GM21526 (cell line): ENCODE data around the gene SAMD4B.
"Not testable (repeated sequence)": the region's sequence is repeated elsewhere in the genome, so short reads cannot be mapped to it uniquely, and the experiment has no call there.

Source experiments
- ATAC-seq: cut with Tn5 transposase; IDR thresholded peaks from one replicate; pipeline ENCODE4 v1.9.1; 2021; ENCODE audit warnings: moderate library complexity; ENCODE audit not compliant: unreplicated experiment, low FRiP score

SAMD4B gene

DNA sequence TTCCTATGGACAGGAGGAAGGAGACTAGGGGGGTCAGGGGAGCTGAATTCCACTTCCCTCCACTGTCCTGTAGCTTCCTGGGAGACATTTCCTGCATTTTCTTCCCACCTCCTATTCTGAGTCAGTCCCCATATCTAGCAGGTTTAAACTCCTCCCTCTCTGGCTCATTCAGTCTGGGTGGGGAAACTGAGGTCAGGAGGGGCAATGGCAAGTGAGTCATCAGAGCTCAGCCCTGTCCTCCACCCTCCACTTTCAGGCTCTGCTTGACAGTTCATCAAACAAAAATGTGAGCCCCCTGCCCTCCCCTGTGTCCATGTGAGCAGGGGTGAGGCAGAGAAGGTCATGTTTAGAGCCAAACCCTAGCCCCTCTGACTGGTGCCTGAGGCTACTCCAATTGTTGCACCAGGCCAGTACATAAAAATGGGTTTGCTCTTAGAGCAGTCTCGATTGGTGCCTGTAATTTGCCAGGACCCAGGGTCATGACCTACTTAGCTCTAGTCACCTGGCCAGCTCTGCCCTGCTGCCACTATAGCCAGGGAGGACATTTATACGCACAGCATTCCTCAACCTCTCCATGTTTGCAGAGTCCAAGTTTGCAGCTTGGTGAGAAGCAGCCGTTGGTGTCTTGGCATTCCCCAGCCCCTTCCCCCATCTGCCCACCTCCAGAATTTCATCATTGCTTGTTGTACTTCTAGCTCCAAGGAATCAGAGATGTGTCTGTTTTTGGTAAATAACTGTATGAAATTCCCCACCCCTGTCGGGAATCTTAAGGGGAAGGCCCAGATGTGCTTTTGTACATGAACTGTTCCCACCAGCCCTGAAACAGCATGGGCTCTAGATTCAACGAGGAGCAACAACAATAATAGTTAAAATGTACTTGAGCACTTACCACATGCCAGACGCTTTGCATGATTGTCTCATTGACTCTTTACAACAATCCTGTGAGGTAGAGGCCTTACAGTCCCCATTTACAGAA lies 20.7 kb downstream of the SAMD4B start:
- no peak for ATAC-seq

DNA sequence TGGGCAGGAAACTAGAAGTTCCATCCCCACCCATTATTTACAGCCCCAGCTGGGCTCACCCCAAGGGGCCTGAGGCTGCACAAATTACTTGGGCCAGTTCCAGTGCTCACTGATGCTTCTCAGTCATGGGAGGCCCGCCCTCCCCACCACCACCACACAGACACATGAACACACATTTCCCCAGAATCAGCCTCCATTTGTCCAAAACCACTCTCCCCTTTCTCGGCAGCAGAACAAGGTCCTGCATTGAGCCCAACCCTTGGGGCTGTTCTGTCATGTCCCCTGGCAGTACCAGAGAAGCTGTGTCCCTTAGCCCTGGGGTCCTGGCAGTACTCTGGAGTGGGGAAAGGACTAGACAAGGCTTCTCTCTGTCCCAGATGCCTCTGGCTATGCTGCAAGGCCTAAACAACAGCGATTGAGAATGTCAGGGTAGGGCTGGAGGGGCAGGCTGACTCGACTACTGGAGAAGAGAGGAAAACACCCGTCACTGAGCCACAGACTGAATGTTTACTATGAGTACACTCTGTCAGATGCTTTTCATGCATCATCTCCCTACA lies 21.8 kb downstream of the SAMD4B start:
- ATAC-seq = no peak

DNA sequence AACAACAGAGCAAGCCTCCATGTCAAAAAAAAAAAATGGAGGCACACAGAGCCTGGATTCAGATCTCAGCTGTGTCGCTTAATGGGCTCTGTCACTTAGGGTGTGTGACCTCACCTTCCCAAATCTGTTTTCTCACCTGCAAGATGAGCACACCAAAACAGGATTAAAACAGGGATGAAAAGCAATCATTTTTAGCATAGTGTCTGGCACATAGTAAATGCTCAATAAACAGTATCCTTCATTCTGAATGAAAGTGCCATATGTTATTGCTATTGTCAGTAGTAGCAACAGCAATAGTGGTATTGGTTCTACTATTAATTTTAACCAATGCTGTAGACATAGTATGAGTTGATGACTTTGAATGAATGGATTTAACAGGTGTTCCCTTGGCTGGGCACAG lies 23.3 kb downstream of the SAMD4B start:
- ATAC-seq = no peak

DNA sequence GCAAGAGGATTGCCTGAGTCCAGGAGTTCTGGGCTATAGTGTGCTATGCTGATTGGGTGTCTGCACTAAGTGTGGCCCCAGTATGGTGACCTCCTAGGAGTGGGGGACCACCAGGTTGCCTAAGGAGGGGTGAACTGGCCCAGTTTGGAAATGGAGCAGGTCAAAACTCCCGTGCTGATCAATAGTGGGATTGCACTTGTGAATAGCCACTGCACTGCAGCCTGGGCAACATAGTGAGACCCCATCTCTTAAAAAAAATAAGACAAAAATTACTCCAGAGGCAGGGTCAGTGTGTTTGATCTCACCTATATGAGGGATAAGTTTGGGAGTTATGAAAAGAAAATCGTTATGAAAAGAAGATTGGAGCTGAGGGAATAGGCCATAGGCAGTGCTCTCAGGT lies 27.0 kb downstream of the SAMD4B start:
- no peak for ATAC-seq

DNA sequence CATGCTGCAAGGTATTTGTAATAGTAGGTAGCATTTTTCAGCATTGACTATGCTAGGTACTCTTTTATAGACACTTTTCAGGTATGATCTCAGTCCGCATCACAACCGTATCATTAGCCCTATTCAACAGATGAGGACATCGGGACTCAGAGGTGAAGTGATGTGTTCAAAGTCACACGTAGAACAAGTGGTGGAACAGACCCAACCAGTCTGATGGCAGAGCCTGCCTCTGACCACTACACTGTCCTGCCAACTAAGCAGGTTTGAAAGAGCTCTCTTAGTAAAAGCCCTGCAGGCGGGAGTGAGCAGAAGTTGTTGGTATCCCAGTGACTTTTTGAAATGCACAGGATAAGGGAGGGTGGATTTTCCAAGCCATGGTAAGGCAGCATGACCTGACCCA lies 28.5 kb downstream of the SAMD4B start:
- ATAC-seq = no peak

DNA sequence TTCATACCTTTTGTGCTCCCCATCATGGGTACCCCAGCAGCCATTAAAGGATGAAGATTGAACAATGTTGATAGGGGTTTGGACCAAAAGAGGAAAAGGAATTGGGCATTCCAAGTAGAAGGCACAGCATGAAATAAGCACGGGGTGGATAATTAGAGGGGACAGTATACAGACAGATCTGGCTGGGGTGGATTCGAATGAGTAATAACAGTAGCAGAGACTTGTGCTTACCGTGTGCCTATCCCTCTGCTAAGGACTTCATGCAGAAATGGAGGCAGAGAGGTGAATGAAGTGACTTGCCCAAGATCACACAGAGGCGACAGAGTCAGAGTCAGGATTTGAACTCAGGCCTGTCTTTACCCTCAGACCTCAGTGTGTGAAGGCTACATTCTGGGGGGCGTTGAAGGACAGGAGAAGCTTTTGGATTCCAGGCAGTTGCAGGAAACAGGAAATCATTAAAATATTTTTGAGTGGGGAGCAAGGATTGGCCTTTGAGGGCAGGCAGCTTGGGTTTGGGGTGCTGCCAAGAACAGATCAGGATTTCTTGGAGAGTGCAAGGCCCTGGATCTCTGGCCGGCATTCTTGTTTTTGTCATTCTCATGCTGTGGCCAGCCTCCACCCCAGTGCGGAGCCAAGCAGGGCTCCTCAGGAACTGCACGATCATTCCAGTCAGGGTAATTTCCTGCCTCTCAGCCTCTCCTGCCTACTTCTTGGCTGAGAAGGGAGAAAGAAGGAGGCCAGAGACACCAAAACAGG lies 30.0 kb downstream of the SAMD4B start:
- no peak for ATAC-seq

DNA sequence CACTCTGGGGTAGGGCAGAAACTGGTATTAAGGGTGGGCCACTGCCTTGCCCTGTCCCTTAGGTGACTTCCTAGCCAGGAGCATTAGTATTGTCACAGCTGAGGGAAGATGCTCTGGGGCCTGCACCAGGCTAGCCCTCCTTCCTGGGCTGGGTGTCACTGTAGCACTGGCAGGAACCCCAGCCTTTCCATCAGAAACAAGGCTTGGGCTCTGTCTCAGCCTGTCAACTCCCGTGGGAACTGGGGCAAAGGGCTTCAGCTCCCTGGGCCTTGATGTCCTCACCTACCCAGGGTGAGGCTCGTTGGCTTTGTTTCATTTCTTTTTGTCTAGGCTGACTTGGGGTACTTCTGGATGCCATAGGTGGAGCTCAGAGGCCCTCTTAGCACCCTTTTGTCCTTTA lies 30.7 kb downstream of the SAMD4B start:
- ATAC-seq = no peak

DNA sequence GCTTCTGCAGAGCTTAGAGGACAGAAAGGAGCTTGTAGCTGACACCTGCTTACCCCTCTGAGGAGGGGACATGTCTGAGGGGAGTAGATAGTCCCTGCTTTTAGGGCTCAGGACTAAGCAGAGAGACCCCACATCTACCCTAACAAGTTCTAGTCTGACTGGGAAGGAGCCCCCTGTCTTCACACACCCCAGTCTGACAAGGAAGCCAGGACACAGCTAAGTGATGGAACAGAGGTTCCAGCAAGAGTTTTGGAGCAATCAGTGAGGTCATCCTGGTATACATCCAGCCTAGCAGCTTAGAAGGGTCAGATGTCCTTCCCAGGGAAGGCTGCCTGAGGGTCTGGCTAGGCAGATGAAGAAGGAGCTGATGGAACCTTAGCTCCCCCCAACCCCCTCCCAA lies 33.7 kb downstream of the SAMD4B start:
- no peak for ATAC-seq

DNA sequence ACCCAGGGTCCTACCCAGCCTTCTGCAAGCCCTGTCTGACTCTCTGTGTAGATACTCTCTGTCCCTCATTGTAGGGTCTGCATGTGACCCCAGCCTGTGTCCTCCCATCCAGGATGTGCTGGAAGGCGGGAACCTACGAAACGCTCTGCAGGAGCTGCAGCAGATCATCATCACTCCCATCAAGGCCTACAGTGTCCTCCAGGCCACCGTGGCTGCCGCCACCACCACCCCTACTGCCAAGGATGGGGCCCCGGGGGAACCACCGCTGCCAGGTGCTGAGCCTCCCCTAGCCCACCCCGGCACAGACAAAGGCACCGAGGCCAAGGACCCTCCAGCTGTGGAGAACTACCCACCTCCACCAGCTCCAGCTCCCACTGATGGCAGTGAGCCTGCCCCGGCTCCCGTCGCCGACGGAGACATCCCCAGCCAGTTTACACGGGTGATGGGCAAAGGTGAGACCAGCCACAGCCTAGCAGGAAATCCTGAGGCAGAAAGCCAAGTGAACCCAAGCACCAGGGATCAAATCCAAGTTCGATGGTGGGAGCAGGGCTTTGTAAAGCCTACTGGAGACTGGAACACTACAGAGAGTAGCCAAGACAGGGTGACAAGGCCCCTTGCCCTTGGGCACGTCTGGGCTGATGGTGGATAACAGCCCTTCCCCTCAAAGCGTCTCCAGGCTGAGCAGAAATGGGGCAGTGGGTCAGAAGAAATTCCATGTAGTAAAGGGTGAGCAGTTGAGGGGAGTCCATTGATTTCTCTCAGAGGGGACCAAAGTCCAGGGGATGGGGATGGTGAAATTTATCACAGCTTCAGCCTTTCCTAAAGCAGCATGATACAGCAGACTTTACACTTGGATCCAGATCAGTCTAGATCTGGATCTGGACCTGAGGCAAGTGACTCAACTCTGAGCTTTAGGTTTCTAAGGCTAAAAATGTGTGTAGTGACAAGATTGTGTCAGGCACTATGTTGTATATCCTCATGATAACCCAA lies 35.4 kb downstream of the SAMD4B start:
- no peak for ATAC-seq

DNA sequence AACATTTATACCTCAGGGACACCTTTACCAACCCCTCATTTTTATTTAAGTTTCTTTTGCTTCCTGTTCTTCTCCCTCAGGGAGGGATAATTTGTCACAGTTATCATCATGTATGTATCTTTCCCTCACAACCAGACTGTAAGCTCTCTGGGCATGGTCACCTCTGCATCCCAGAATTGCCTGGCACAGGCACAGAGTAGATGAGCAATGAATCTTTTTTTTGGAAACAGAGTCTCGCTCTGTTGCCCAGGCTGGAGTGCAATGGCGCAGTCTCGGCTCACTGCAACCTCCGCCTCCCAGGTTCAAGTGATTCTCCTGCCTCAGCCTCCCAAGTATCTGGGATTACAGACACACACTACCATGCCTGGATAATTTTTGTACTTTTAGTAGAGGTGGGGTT lies 37.1 kb downstream of the SAMD4B start:
- ATAC-seq = not testable (repeated sequence)

DNA sequence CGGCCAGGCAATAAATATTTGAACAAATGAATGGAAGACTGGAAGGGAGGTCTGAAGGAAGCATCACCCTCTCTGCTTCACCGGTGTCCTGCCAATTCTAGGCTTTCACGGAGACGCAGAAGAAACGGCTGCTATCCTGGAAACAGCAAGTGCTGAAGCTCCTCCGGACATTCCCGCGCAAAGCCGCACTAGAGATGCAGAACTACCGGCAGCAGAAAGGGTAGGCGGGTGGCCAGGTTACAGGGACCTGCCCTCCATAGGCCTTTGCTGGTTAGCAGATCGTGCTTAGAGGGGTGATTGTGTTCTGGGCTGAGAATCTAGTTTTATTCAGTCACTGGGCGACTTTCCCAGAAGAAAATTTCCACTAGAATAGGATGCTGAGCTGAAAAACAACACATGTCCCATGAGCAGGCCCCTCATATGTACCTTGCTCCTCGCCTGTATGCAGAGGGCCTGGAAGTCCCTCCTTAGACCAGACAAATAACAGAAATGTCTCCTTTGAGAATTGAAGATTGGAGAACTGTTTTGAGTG lies 37.7 kb downstream of the SAMD4B start:
- ATAC-seq = no peak

DNA sequence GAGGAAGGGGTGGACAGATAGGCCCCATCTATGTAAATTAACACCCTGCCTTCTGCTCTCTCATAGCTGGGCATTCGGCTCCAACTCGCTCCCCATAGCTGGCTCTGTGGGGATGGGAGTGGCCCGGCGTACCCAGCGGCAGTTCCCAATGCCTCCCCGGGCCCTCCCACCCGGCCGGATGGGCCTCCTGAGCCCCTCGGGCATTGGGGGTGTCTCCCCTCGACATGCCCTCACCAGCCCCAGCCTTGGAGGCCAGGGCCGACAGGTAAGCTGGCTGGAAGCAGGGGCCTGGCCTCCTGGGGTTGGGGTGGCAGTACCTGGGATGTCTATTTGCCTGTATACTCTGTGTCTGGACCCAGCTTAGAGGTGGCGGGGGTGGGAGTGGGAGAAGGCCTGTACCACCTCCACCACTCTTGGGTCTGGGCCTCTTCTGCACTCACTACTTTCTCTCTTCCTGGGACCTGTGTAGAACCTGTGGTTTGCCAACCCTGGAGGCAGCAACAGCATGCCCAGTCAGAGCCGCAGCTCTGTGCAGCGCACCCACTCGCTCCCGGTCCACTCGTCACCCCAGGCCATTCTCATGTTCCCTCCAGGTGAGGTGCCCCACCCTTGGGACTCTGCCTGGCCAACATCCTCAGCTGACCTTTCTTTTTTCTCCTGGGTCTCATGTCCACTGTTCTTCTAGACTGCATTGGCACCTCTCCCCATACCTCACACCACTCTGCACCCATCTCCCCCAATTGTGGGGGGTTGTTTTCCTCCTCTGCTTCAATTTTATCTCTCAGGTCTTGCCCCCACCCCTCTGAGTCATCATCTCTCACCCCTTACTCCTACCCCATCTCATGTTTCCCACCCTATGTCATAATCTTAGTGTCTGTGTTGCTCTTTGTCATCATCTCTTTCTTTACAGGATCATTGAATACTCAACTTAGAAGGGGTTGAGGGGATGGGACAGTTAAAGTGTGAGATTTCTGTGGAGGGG lies 38.6 kb downstream of the SAMD4B start:
- ATAC-seq = no peak

DNA sequence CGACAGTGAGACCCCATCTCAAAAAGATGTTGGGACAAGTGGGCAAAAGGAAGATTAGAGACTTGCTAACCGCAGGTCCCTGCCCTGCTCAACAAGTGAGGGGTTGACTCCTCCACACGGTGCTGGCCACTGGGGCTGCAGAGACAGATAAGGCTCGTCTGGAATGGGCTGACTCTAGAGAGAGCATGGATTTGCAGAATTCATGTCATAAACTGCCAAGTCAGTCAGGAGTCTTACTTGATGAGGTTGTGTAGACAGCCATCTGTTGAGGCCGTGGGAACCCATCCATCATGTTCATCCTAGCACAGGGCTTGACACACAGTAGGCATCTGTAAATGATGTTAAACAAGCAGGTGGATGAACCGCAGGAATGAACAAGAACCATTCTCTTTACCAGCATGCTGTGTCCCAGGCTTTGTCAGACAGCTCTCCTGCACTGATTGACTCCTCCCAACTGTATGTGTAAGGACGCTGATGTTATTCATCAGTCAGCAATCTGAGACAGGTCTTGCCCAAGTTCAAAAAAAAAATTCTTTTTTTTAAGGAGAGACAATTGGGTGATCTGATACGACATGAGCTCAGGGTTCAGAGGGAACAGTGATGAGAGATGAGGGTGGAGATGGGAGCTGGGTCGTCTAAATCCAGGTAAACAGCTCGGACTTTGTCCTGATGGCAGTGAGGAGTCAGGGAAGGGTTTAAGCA lies 39.8 kb downstream of the SAMD4B start:
- no peak for ATAC-seq

DNA sequence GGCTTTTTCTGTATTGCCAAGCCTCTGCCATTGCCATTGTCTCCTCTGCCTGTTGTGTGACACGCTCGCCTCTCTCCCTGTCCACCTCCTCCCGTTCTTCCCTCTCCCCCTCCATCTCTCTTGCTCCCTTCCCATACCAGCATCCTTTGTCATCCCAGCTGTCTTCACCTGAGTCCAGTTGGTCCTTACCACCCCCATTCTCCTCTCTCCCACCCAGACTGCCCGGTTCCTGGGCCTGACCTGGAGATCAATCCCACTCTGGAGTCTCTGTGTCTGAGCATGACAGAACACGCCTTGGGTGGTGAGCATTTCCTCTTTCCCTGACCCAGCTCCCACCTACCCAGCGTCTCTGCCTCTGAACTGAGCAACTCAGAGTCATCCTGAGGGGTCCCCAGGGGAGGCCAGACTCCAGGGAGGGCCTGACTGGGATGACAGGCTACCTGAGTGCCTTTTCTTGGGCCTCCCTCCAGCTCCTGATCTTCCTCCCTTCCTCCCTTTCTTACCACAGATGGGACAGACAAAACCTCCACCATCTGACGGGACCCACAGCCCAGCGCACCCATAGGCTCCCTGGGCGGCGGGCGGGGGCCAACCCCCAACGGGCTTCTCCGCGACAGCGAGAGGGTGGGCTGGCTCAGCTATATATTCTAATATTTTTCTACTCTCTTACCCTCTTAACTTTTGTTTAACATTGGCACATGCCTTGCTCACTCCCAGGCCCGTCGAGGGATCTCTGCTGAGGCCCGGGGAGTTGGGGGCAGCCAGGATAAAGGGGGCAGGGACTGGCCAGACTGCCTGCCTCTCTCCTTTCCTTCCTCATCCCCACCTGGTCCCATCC lies 41.0 kb downstream of the SAMD4B start:
- no peak for ATAC-seq

DNA sequence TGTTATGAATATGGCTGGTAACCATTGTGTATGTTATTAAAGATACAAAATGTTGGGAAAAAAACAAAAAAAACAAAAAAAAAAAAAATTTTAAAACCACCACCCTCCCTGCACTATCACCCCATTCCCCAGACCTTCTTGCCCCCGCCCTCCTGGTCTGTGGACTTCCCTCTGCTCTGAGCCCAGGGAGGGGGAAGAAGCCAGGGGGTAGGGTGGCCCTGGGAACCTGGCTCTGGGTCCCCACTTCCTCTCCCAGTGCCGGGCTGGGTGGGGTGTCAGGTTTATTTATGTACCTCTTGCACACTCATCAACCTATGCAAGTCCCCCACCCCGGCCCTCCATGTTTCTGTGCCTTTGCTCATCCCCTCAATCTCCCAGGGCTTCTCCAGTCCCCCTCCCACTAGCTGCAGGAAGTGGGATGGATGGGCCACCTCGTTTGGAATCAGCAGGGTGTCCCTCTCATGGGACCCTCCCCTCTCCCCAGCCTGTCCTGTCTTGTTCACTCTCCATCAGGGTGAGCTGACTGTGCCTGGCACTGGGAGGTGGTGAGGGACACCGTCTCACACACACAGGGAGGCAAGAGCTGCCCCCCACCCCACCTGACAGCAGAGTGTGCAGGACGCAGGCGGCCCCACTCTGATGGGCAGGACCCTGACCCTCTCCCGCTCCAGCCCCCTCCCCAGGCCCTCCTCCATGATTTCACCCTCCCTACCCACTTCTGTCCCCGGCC lies 42.8 kb downstream of the SAMD4B start:
- ATAC-seq = no peak

DNA sequence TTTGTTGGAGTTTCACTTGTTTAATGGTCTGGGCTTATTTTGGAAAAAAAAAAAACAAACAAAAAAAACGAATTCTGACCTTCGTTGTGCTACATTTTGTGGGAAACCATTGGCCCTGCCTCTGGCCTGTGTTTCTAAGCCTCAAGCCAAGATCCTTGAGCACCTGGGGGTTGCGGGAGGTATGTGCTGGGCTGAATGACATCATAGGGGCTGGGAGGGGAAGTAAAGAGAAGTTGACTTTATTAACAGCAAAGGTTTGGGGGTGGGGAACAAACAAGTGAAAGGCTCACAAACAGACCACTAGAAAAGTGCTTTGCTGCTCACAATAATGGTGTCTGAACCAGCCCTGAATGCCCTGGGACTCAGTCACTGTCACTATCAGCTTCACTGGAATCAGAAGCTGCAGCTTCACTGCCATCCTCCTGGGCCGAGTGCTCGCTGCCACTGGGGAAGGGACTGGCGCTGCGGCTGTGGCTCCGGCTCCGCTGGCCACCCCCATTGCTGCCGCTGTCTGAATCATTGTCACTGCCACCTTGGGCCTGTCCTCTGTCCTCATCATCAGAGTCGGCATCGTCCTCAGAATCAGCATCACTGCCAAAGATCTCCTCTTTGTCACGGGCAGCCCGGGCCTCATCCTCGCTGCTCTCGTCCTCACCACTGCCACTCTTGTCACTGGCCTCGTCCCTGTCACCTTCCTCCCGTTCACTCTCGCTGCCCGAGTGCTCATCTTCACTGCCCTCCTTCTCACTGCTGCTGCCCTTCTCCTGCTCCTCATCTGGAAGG lies 43.6 kb downstream of the SAMD4B start:
- no peak for ATAC-seq
